Activated CD8-positive, alpha-beta memory T cell treated with anti-CD3 and anti-CD28 coated beads for 36 hours (primary cell): ENCODE data around the gene AKR1D1. TPM values are rescaled to one million over a fixed set of nuclear protein-coding genes. Genes with fewer than 3 reads are reported as not detected.
"Not testable (repeated sequence)": the region's sequence is repeated elsewhere in the genome, so short reads cannot be mapped to it uniquely, and the experiment has no call there.

Experiments used
- CTCF ChIA-PET: fragments of 350-600 bp; sonication (Branson Sonifier 250); formaldehyde crosslinking; loops from one replicate; lab custom pipeline; 2021; ENCODE audit warnings: antibody characterized with exemption; lab: Charles Lee
- POLR2A ChIA-PET: fragments of 350-600 bp; sonication (Branson Sonifier 250); formaldehyde crosslinking; loops from one replicate; lab custom pipeline; 2021; ENCODE audit warnings: antibody characterized with exemption; lab: Charles Lee
- total RNA-seq, 2 experiments: library from RNA; stranded (reverse); gene quantifications; one replicate each; pipeline ENCODE4 v1.2.3, GENCODE V29; 2021

Gene AKR1D1
- total RNA-seq, 2 experiments from 2014 or later: not detected

DNA sequence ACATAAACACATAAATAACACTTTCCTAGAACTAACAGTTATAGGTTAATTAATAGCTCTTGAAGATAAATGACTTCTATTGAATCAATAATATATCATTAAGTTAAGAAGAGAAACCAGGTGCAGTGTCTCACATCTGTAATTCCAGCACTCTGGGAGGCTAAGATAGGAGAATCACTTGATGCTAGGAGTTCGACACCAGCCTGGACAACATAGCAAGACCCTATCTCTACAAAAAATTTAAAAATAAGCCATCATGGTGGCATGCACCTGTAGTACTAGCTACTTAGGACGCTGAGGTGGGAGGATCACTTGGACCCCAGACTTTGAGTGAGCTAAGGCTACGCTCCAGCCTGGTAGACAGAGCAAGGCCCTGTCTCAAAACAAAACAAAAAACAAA lies 38.8 kb downstream of the AKR1D1 start:
- ChIA-PET CTCF (no interaction called here), POLR2A (no interaction called here)

DNA sequence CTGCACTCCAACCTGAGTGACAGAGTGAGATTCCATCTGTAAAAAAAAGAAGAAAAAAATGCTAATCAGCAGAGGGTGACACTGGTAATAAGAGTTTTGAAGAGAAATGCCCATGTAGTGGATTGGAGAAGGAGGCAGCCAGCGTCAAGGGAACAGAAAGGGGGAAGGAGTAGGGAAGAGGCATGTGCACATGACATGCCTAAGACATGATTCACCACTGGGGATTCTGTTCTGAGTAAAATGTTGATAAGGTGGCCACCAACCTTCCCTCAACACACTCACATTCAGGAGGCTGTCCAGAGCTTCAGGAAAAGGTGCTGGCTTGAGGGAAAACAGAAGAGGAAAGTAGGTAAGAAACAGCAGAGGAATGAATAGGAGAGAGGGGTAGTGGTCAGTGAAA lies 39.9 kb downstream of the AKR1D1 start:
- CTCF ChIA-PET: no interaction called here
- POLR2A ChIA-PET: interaction anchor here (0.7 kb wide), 1 partner anchor 571 kb away, joined by 3 read pairs; no protein-coding TSS in a partner anchor

DNA sequence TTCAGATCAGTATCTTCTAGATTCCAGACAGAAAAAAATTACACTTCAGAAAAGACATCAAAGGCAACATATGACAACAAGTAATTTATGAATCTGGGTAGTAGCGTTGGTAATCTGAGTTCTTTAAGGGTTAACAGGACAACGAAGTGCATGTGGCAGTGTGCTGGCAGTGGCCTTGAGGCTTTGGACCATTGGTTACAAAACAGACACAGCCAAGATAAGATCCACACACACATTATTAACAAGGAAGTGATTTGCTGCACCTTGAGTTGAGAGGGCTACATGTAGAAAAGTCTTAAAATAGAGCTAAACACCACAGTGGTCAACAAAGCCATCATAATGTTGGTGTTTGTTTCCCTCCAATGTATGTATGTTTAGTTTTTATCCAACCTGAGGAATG lies 40.6 kb downstream of the AKR1D1 start:
- ChIA-PET POLR2A (no interaction called here), CTCF (no interaction called here)

DNA sequence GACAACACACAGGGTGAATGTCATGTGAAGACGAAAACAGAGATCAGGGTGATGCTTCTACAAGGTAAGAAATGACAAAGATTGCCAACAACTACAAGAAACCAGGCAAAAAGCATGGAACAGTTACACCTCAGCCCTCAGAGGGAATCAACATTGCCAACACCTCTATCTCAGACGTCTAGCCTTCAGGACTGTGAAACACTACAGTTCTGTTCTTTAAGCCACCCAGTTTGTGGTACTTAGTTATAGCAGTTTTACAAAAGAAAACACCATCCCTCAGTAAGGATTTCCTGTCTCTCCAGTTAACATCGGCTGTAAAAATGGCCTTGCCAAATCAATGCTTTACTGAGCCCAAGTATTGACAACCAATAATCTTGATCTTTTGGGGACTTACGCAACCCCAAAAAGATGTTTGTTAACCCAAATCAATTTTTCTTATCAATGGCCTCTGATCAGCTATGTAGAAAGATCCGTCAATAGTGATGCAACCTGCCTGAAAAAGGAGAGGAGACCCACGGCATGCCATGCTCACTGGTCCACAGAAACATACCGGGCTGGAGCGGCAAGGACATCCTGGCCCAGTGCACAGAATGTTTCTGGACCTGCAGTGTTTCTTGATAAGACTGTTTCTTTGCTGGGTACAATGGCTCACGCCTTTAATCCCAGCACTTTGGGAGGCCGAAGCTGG lies 44.0 kb downstream of the AKR1D1 start:
- CTCF ChIA-PET: no interaction called here

DNA sequence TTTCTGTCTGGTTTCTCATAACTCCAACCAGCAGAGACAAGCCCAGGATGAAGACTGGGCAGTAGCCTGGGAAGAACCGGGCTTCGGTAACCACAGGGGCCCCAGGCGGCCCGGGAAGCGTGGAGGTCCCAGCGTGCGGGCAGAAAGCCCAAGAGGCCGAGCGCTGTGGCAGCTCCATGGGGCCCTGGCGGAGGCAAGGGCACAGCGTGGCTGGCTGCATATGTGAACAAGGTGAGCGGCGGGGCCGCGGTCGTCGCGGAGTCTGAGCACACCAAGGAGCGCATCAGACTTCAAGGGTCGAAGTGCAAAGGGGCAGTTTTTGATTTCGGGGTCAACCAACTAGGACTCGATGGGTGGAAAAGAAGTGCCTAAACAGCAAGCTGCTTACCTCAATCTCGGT lies 45.9 kb downstream of the AKR1D1 start:
- POLR2A ChIA-PET: no interaction called here
- CTCF ChIA-PET: no interaction called here

More for the DNA sequence above, 44.0 kb downstream of the AKR1D1 start:
- POLR2A ChIA-PET: no interaction called here

DNA sequence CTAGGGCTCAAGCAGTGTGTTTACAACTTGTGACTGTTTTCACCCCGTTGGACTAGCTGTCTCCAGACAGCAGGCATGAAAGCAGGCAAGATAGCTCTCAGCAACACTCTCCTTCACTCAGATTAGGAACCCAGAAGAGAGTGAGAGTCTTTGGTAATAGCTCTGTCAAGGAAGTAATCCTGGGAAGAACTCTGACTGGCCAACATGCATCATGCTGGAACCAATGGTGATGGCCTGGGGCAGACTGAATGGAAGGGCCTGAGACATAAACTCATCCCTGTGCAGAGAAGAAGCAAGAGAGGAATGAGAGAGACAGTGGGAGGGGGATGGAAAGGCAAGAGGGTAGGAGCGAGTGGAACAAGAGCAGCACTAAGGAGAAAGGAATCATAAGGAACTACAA lies 48.9 kb downstream of the AKR1D1 start:
- POLR2A ChIA-PET: no interaction called here
- CTCF ChIA-PET: no interaction called here

DNA sequence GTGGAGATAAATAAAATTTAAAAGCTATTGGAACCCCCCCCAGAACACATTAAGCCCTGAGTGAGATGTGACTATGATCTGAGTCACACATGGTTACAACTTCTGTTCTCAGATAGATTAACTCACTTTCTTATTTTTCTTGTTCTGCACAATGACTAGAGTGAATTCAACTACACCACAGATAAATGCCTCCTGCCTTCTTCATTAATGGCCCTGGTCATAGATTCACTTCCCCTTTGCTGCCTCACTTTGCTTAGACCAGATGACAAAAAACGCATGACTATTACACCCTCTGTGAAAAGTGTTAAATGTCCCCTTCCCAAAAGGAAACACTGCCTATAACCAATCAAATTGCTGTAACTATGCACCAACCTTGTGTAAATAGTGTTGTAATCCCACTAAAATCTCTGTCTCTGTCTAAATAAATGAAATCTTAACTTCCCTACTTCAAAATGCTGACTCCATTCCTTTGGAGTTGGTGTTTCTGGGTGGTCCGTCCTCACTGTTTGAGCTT lies 49.4 kb downstream of the AKR1D1 start:
- POLR2A ChIA-PET: no interaction called here
- CTCF ChIA-PET: no interaction called here

DNA sequence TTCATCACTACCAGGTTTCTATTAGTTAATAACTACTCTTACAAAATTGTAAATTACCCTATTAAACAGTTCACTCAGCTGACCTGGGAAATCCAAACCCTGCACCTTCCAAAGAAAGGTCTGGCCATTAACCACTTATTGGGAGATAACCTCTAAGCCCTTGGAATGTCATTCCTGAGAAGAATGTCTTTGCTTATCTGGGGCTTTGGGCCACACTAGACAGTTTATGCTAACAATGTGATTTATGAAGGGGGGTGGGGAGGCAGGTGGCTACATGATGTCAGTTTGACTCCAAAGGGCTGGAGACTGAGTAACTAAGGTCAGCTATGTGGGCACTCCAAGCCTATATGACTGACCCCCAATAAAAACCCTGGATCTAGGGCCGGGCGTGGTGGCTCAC lies 50.7 kb downstream of the AKR1D1 start:
- ChIA-PET POLR2A (no interaction called here), CTCF (no interaction called here)

DNA sequence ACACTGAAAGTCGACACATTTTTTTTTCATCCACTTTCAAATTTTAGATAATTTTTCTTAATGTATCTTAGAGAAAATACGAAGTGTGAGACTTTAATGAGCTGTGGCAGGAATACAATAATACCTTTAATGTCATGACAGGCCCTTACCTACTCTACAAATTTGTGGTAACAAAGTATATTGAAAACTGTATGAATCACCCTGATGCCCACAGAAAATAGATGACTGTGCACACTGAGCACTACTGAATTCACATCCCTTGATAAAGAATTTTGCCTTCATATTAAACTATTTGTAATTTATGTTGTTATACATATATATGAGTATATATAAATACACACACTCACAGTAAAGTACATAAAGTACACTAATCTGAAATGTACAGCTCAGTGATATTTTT lies 51.7 kb downstream of the AKR1D1 start:
- ChIA-PET CTCF (interaction anchor here (0.6 kb wide), 1 partner anchor 33 kb away, joined by 5 read pairs; no protein-coding TSS in a partner anchor), POLR2A (no interaction called here)

DNA sequence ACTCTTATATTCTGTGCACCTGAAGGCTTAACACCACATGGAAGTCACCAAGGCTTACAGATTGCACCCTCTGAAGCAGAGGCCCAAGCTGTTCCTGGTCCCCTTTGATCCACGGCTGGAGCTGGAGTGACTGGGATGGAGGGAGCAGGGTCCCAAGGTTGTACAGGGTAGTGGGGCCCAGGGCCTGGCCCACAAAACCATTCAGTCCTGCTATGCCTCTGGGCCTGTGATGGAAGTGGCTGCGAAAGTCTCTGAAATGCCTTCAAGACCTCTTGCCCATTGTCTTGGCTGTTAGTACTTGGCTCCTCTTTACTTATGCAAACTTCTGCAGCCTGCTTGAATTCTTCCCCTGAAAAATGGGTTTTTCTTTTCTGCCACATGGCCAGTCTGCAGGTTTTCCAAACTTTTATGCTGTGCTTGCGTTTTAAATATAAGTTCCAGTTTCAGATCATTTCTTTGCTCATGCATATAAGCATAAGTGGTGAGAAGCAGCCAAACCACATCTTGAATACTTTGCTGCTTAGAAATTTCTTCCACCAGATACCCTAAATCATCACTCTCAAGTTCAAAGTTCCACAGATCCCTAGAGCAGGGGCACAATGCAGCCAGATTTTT lies 53.4 kb downstream of the AKR1D1 start:
- ChIA-PET POLR2A (no interaction called here), CTCF (no interaction called here)

DNA sequence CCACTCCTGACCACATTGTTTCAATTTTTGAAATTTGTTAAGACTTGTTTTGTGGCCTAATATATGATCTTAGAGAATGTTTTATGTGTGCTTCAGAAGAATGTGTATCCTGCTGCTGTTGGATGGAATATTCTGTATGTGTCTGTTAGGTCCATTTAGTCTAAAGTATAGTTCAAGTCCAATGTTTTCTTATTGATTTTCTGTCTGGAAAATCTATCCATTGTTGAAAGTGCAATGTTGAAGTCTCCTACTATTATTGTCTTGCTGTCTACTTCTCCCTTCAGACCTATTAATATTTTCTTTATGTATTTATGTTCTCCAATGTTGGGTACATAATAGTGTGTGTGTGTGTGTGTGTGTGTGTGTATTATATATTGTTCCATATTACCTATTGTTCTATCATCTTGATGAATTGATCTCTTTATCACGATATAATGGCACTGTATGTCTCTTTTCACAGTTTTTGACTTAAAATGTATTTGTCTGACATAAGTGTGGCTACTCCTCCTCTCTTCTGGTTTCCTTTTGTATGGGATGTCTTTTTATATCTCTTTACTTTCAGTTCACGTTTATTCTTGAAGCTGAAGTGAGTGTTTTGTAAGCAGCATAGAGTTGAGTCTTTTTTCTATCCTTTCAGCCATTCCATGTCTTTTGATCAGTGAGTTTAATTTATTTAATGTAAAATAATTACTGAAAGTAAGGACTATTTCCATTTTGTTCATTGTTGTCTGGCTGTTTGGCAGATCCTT lies 61.3 kb downstream of the AKR1D1 start:
- POLR2A ChIA-PET: no interaction called here

DNA sequence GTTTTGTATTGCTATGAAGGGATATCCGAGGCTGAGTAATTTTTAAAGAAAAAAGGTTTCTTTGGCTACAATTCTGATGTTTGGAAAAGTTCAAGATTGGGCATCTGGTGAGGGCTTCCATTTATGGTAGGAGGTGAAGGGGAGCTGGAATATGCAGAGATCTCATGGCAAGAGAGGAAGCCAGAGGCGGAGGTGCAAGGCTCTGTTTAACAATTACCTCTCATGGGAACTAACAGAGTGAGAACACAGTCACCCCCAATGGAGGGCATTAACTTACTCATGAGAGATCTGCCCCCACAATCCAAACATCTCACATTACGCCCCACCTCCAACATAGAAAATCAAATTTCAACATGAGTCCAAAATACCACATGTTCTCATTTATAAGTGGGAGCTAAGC lies 62.0 kb downstream of the AKR1D1 start:
- POLR2A ChIA-PET: no interaction called here
- CTCF ChIA-PET: no interaction called here

More for the DNA sequence above, 61.3 kb downstream of the AKR1D1 start:
- CTCF ChIA-PET: no interaction called here

DNA sequence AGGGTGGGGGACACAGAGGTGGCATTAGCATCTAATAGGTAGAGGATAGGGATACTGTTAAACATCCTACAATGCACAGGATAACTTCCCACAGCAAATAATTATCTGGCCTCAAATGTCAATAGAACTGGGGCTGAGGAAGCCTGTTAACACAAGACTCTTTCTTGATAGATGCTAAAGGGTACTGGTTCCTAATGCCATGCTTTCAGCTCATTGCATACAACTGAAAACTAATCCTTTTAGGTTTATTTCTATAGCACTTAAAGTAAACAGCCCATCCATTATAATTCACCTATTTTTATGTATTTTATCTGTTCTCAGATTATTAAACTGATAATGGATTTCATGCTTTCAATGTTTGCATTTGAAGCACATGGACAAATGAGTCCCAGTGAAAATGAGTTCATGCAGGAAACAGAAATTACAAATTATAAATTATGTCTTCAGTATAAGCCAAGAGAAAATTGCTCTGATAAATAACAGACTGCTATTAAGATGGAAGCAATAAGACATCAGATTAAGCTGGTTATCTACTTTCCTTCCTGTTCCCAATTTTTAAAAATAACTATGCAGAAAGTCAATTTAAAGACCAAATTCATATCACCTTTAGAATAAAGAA lies 66.4 kb downstream of the AKR1D1 start:
- CTCF ChIA-PET: interaction anchor here (1.2 kb wide), 1 partner anchor 1315 kb away, joined by 3 read pairs; no protein-coding TSS in a partner anchor

DNA sequence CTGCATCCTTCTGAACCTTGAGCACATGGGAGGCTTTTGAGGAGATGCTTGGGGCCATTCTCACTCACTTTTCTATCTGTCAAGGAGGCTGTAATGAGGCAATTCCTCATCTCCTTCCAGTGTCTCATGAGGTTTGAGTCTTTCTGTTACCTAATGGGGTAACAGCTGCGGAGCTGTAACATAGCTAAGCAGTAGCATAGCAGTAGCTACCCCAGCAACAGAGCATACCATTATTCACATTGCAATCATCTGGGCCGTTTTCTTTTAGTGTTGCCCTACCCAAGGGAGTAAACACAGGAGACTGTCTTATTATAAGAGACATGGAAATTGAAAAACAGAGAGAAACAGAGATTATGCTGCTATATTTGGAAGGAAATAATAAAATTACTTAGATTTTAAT lies 68.7 kb downstream of the AKR1D1 start:
- POLR2A ChIA-PET: no interaction called here

More for the DNA sequence above, 66.4 kb downstream of the AKR1D1 start:
- POLR2A ChIA-PET: no interaction called here

DNA sequence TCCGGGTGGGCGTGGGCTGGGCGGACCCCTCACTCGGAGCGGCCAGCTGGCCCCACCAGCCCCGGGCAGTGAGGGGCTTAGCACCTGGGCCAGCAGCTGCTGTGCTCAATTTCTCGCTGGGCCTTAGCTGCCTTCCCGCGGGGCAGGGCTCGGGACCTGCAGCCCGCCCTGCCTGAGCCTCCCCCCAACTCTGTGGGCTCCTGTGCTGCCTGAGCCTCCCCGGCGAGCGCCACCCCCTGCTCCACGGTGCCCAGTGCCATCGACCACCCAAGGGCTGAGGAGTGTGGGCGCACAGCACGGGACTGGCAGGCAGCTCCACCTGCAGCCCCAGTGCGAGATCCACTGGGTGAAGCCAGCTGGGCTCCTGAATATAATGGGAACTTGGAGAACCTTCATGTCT lies 70.0 kb downstream of the AKR1D1 start:
- CTCF ChIA-PET: not testable (repeated sequence)

More for the DNA sequence above, 68.7 kb downstream of the AKR1D1 start:
- CTCF ChIA-PET: interaction anchor here (0.5 kb wide), 1 partner anchor 230 kb away, joined by 3 read pairs; no protein-coding TSS in a partner anchor

DNA sequence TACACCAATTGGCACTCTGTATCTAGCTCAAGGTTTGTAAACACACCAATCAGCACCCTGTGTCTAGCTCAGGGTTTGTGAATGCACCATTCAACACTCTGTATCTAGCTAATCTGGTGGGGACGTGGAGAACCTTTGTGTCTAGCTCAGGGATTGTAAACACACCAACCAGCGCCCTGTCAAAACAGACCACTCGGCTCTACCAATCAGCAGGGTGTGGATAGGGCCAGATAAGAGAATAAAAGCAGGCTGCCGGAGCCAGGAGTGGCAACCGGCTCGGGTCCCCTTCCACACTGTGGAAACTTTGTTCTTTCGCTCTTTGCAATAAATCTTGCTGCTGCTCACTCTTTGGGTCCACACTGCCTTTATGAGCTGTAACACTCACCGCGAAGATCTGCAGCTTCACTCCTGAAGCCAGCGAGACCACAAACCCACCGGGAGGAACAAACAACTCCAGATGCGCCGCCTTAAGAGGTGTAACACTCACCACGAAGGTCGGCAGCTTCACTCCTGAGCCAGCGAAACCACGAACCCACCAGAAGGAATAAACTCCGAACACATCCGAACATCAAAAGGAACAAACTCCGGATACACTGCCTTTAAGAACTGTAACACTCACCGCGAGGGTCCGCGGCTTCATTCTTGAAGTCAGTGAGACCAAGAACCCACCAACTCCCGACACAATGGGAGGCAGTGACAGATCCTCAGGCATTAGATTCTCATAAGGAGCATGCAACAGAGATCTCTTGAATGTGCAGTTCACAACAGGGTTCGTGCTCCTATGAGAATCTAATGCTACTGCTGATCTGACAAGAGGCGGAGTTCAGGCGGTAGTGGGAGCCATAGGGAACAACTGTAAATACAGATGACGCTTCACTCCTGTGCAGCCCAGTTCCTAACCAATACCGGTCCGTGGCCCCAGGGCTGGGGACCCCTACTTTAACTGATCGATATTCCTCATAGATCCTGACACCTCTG lies 70.8 kb downstream of the AKR1D1 start:
- POLR2A ChIA-PET, CTCF ChIA-PET: not testable (repeated sequence)

More for the DNA sequence above, 70.0 kb downstream of the AKR1D1 start:
- POLR2A ChIA-PET: not testable (repeated sequence)

DNA sequence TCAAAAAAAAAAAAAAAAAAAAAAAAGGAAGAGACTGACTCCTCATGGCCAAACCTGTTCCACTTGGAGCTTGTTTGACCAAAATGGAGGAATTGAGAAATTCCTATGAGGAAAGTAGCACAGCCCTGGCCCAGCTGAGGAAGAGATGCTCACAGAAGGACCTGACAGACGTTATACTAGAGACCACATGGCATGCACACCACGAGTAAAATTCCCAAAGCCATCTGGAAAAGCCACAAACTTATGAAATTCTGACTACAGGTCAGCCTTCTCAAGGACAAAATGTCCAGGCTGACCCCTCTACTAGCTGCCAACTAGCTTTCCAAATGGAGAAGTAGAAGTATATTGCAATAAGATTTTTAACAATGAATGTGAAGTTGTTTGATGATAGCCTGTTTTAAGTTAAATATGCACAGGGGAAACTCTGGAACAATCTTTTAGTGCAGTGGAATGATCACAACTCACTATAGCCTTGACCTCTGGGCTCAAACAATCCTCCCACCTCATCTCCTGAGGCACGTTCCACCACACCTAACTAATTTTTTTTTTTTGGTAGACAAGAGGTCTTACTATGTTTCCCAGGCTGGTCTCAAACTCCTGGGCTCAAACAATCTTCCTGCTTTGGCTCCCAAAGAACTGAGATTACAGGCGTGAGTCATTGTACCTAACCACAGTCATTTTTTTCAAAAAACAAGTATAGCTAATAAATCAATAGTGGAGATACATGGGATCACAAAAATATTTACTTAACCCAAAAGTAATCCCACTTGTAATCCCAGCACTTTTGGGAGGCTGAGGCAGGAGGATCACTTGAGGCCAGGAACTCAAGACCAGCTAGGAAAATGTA lies 75.7 kb downstream of the AKR1D1 start:
- ChIA-PET POLR2A (interaction anchor here (0.6 kb wide), 1 partner anchor 418 kb away, joined by 5 read pairs; no protein-coding TSS in a partner anchor), CTCF (no interaction called here)

DNA sequence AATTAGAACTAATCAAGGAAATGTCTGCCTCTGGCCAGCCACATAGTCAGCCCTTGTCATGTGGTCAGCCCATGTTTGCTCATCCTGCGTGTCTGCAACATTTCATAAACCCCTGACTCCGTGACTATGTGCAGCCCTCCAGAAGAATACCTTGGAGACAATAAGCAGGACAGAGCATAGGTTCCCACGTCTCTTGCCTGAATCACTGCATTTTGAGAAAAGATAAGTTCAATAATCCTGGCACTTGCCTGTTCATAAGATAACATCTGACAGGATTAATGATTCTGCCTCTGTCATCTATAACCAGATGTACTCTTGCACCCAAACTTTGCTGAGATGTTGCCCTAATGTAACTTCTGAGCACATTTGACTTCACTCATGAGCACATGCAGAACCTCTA lies 78.4 kb downstream of the AKR1D1 start:
- ChIA-PET POLR2A (no interaction called here), CTCF (no interaction called here)
